ENCODE measurements around the gene MRPL36. TPM values are rescaled to one million over a fixed set of nuclear protein-coding genes. Genes with fewer than 3 reads are reported as not detected.

MRPL36 gene
- polyA plus RNA-seq, 10 donors: 26.2 to 38.6 (median 32.4) TPM

- DNase-seq: no peak
Observed at GRCh38 chr5:1834022-1834551, 34.5 kb upstream of the MRPL36 start.

DNA sequence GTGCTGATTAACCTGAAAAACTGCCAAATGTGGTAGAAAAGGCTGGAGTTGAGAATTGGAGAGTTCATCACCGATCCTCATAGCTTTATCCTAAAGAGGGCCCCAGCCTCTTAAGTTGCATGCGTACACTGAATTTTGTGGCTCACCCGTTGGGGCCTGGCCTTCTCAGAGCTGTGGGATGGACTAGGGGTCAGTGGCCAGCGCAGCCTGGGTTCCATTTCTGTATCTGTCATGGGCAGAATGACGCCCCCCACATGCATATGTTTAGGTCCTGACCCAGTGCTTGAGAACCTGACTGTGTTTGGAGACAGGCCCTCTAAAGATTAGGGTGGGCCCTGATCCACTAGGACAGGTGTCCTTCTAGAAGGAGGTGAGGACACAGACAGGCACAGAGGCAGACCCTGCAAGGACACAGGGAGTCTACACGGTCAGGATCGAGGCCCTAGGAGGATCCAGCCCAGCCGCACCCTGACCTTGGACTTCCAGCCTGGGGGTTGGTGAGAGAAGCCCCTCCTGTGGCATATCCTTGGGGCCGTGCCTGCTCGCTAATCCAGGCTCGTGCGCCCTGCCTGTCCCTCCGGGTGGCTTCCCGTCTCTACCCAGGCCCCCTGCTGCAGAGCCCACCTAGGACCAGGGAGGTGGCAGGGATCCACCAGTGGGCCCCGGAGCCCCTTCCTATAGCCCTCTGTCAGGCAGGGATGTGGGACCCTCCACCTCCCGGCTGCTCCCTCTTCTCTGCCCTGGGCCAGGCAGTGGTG, 33.8 kb upstream of the MRPL36 start:
- DNase-seq: no peak

GRCh38 chr5:1832511-1833250, 33.0 kb upstream of the MRPL36 start:
- DNase-seq: no peak

DNA sequence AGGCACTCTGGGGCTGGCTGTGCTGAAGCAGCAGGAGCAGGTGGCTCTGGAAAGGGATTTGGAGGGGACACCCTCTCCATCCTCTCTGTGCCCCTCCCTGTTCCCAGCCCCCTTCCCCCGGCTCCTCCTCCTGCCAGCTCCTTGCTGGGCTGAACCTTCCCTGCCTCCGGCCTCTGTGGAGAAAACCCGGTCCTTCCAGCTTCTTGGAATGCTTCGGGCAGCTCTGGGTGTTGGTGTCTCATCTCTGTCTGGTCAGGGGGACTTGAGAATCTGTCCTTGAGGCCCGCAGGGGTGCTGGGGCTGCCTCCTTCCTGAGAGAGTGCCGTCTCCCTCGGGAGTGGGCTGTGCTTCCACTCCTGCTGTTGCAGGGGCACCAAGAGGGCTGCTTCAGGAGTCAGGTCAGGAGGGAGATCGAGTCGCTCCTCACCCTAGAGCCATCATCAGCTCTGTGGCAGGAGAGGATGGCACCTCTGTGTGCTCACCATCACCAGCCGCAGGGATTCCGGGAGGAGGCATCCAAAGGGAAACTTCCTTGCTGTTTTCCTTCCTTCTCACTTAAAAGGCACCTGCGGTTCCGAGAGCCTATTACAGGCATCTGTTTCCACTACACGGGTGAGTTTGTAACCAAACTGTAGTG, 32.2 kb upstream of the MRPL36 start:
- no peak for DNase-seq

GRCh38 chr5:1831257-1831656, 31.6 kb upstream of the MRPL36 start:
- no peak for DNase-seq

- DNase-seq: no peak
Observed at GRCh38 chr5:1830571-1831228, 31.1 kb upstream of the MRPL36 start.

- no peak for DNase-seq
Observed at GRCh38 chr5:1827886-1828397, 28.3 kb upstream of the MRPL36 start.

DNA sequence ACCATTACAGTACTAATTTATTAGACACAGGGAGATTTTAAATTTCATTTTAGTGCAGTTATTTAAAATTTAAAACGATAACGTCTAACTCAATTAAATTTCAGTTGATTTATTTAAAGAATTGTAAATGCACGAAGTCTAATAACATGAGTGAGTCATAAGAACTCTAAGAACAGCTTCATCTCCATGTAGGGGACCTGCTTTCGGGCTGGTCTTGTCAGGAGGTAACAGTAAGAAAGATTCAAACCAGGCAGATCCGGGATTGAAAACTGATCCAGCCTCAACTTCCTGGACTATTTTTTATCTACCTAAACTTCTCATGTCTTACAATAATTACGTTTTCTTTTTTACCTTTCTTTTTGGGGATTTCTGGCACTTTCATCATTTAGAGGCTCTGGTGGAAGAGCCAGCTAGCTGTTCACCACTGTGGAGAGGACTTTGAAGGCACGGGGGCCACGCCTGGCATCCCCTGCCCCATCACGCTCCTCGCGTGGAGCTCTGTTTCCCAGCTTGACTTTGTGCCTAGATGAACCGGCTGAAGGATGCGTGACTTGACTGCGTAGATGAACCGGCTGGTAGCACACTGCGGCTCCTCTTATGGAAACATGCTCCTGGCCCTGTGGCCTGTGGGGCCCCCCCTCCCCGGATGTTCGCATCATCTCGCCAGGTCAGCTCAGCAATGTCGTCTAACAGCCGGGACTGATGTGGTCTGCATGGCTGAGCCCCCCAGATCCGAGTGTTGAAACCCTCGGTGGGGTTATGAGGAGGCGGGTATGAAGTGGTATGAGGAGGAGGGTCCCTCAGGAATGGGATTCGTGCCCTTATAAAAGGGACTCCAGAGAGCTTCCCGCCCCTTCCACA, 27.6 kb upstream of the MRPL36 start:
- no peak for DNase-seq

- no peak for DNase-seq
Observed at GRCh38 chr5:1826235-1826980, 26.8 kb upstream of the MRPL36 start.

GRCh38 chr5:1824903-1825841, 25.5 kb upstream of the MRPL36 start:
- DNase-seq: no peak

DNA sequence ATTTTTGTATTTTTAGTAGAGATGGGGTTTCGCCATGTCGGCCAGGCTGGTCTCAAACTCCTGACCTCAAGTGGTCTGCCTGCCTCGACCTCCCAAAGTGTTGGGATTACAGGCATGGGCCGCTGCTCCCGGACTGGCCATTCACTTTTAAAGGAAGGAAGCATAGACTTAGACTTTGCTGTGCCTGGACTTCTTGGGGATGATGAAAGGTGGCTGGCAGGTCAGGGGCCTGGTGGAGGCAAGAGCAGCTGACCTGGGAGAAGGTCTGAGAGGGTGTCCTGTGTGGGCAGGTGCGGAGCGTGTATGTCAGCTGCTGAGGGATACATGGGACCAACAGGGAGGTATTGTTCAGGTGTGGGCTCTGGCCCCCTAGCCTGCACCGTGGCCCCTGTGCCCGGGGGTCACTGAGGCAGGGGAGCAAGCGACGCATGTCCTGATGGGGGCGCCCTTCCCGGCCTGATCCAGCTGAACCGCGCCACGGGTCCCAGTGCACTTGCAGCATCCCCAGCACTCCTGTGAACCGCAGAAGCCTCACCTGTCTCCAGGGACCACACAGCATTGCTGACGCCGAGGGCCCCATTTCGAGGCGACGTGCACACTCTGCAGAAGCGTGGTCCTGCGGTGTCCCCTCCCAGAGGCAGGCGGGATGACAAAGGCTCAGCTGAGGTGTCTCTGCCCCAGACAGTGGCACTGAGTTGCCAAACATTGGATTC, 24.6 kb upstream of the MRPL36 start:
- no peak for DNase-seq

- DNase-seq: no peak
Observed at GRCh38 chr5:1823381-1824034, 23.9 kb upstream of the MRPL36 start.

GRCh38 chr5:1821862-1822261, 22.2 kb upstream of the MRPL36 start:
- no peak for DNase-seq

- DNase-seq: no peak
Observed at GRCh38 chr5:1820926-1821325, 21.3 kb upstream of the MRPL36 start.

DNA sequence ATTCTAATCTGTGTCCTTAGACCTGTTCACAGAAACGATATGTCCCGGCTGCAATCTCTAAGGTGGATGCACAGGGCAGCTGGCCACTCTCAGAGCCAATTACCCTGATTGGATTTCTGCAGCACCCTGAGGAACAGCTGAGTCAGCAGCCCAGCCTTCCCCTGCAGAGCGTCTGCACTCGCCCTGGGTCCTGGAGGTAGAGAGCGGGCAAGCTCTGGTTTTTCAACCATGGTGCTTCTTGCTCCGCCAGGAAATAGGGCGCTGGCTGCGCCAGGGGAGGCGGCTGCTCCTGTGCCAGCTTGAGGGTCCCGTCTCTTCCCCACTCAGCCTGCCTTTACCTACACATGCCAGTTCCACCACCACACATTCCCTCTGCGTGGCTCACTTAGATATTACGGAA, 20.7 kb upstream of the MRPL36 start:
- no peak for DNase-seq

DNA sequence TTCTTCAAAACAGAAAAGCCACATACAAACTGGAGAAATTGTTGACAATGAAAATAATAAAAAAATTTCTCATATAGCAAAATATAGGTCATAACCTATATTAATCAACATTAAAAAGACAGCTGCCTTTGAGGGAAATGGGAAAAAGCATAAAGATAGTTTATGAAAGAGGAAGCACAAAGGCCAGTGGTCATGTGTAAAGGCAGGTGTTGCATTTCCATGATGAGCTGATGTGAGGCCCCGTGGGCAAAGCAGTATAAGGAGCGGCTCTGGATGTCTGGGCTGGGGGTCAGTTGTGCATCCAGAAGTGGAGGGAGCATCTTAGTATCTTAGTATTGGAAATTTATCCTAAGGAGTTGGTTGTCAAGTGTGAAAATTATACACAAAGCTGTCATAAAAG, 19.8 kb upstream of the MRPL36 start:
- no peak for DNase-seq

GRCh38 chr5:1818784-1819183, 19.1 kb upstream of the MRPL36 start:
- no peak for DNase-seq
